Stimulated activated naive CD8-positive, alpha-beta T cell treated with anti-CD3 and anti-CD28 coated beads, Interleukin-15, Interleukin-2, amounts not matched to agents 100 U/mL and 50 U/mL, for 24 hours (primary cell): ENCODE measurements around the gene WIF1.
A peak's percentile ranks its signal among the peaks of the same experiment; 100 is the strongest.

Experiments used
- ATAC-seq: fragments of 150-1000 bp; cut with Tn5 transposase; one replicate; pipeline ENCODE4 v1.10.0; 2021
- DNase-seq: peaks from one replicate; pipeline ENCODE4 v3.0.0; 2021

The WIF1 gene, protein sequence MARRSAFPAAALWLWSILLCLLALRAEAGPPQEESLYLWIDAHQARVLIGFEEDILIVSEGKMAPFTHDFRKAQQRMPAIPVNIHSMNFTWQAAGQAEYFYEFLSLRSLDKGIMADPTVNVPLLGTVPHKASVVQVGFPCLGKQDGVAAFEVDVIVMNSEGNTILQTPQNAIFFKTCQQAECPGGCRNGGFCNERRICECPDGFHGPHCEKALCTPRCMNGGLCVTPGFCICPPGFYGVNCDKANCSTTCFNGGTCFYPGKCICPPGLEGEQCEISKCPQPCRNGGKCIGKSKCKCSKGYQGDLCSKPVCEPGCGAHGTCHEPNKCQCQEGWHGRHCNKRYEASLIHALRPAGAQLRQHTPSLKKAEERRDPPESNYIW

DNA sequence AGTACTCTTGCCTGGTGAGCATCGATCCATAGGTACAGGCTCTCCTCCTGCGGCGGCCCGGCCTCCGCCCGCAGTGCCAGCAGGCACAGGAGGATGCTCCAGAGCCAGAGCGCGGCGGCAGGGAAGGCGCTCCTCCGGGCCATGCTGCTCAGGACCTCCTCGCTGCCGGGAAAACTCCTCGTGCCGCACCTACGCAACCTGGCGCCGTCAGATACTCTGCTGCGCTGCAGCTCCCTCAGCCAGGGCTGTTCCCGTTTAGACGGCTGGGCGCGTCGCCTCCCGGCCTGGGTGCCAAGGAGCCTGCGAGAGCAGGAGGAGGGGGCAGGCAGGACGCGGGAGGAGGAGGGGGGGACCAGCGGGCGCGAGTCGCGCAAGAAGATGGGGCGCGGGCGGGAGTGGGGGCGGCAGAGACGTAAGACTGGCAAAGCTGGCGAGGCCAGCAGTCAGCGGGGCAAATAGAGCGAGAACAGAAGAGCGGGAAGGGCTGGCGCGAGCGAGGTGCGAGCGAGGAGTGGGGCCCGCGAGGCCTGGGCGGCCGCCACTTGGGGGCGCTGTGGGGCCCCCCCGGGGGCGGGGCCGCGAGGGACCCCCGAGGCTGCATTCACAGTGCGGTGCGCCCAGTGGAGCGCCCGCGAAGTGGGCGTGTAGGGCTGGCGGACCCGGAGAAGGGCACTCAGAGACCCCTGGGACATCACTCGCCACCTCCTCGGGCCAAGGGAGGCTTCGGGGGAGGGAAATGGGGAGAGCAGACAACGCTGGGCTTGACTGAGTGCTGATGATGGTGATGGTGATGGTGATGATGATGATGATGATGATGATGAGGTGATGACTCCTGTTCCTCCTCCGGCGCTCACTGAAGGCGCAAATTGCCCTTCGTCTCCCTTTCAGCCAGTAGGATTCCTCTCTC, at the start of gene WIF1:
TSS of gene WIF1 (minus strand) at position 257 of the 907 bp plus-strand sequence. CDS start at position 143, 114 bp downstream.
- DNase-seq (peak; percentile 49), ATAC-seq (peak; percentile 75)

DNA sequence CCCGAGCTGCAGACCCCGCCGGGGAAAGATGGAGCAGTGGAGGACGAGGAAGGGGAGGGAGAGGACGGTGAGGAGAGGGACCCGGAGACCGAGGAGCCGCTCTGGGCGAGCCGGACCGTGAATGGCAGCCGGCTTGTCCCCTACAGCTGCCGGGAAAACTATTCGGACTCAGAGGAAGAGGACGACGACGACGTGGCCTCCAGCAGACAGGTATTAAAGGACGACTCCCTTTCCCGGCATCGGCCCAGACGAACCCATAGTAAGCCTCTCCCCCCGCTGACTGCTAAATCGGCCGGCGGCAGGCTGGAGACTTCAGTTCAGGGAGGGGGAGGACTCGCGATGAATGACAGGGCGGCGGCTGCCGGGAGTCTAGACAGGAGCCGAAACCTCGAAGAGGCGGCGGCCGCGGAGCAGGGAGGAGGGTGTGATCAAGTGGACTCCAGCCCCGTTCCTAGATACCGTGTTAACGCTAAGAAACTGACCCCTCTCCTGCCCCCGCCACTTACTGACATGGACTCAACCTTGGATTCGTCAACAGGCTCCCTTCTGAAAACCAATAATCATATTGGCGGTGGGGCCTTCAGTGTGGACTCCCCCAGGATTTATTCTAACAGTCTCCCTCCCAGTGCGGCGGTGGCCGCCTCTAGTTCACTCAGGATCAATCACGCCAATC, 49.2 kb upstream of the WIF1 start:
- ATAC-seq, result peak; percentile 68
- peak; percentile 72 for DNase-seq

DNA sequence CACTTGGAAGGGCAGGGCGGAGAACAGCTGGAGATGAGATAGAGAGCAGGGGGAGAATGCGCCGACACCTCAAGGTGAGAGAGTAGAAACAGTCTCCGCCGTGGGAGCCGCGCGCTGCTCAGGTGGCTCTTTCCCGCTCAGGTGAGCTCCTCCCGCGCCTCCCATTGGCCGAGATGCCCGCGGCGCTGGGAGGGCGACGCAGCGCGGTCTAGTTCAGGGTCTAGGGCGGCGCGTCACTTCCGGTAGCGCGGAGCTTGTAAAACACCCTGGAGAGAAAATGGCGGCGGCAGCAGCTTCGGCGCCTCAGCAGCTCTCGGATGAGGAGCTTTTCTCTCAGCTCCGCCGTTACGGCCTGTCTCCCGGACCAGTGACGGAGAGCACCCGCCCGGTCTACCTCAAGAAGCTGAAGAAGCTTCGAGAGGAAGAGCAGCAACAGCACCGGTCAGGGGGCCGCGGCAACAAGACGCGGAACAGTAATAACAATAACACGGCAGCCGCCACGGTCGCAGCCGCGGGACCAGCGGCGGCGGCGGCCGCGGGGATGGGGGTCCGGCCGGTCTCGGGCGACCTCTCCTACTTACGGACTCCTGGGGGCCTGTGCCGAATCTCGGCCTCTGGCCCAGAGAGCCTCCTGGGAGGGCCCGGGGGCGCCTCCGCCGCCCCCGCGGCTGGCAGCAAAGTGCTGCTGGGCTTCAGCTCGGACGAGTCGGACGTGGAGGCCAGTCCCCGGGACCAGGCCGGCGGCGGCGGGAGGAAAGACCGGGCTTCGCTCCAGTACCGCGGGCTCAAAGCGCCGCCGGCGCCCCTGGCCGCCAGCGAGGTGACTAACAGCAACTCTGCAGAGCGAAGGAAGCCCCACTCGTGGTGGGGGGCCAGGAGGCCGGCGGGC, 48.5 kb upstream of the WIF1 start, which contains the start of gene LEMD3:
TSS of gene LEMD3 (plus strand) at position 264 of the 889 bp plus-strand sequence. CDS start at position 278, 14 bp downstream.
- DNase-seq (peak; percentile 93), ATAC-seq (peak; percentile 96)

DNA sequence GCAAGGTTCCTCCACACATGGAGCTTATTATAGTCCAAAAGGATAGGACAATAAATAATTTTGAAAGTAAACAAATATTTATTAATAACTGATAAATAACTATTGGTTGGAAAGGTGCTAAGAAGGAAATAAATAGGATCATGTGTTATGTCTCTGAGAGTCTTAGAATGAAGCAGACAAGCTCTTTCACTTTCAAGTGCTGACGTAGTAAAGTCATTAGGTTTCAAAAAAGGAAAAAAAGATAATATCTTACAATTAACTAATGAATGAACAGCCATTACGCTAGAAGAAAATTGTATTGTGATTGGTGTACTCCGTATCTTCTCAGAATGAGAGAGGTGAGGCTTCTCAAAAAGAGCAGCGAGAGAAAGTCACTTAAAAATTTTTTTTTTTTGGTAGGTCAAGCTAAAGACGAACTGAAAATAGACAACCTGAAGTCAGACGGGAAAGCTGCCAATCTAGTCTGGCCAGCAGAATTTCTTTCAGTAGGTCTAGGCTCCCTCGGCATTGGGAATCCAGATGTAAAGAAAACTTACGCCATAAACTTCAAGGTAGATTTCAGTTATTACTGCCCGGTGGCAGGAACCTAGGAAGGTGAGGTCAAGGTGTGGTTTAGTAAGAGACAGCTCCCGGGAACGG, 47.7 kb upstream of the WIF1 start:
- ATAC-seq (no peak), DNase-seq (no peak)

DNA sequence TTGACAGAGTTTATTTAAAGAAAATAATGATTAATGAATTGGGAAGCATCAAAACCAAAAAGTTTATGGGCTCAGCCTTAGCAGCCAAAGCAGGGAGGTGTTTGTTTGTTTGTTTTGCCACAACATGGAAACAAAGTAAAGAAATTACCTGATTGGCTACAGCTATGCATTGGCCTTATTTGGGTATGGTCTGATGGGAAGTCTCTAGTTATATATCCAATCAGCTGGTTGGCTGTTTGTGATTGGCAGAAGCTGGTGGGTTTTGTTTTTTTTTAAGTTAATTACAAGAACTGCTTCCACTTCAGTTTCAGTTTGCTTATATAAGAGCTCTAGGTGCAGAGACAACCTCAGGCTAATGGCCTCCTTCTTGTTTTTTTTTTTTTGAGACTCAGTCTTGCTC, 43.7 kb upstream of the WIF1 start:
- ATAC-seq (no peak), DNase-seq (no peak)

DNA sequence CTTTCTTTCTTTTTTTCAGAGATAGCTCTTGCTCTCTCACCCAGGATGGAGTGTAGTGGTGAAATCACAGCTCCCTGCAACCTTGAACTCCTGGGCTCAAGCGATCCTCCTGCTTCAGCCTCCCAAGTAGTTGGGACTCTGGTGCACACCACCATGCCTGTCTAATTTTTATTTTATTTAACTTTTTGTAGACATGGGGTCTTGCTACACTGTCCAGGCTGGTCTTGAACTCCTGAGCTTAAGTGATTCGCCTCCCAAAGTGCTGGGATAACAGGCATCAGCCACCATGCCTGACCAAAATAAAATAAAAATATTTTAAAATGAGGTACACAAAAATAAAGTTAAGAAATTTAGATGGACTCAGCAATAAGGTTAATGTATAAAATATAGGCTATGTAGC, 43.1 kb upstream of the WIF1 start:
- no peak for DNase-seq

DNA sequence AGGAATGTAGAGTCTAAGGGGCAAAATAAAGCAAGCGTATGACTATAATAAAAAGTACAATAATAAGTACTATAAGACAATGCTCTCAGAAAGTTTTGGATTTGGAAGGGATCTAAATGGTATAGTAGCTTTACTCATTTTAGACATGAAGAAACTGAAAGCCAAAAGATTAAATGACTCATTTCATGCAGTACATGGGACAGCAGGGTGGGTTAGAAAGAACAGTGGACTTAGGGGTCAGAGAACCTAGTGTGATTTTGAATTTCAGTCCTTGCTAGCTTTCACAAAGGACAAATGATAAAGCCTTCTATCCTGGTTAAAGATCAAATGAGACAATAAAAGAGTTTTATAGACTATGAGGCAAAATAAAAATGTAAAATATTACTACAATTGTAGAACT, 41.5 kb upstream of the WIF1 start:
- peak; percentile 52 for ATAC-seq
- DNase-seq, result no peak

More for the DNA sequence above, 43.1 kb upstream of the WIF1 start:
- no peak for ATAC-seq

DNA sequence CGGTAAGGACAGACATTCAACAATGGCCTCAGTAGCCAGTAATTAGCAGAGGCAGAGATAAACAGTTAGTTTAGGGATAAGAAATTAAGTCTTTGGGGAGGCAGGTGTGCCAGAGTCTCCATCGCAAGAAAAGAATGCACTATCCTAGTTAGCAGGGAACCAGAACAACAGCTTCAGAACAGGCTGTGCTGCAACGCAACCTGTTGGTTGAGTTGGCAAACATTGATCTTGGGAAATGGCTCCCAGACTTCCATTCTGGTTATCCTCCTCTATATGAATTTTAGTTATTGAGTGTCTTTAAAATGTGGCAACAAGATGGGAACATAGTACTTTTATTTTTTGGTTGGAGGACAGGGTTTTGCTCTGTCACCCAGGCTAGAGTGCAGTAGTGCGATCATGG, 36.0 kb upstream of the WIF1 start:
- ATAC-seq, result no peak
- no peak for DNase-seq

DNA sequence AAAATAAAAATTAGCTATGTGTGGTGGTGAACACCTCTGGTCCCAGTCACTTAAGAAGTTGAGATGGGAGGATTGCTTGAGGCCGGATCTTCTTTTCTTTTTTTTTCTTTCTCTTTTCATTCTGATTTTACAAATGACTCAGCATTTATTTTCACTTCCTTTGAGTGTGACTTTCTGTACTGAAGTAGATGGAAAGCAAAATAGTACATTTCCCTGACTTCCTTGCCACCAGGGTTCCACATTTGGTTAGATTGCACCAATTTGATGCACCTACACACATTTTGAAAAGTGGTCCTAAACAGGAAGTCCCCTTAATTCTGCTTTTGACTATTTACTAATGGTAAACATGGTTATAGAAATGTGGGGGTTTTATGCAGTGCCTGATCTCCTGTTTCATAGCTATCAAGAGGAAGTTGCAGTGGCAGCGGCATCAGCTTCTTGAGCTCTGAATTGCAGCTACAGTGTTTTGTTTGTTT, 35.3 kb upstream of the WIF1 start:
- ATAC-seq (peak; percentile 59), DNase-seq (no peak)

DNA sequence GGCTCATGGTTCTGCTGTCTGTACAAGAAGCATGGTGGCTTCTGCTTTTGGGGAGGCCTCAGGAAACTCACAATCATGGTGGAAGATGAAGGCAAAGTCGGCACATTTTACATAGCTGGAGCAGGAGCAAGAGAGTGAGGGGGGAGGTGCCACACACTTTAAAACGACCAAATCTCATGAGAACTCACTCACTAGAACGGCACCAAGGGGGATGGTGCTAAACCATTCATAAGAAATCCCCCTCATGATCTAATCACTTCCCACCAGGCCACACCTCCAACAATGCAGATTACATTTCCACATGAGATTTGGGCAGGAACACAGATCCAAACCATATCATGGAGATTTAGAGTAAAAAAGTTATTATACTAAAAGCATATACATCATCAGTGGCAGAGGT, 34.7 kb upstream of the WIF1 start:
- peak; percentile 15 for DNase-seq
- peak; percentile 43 for ATAC-seq

DNA sequence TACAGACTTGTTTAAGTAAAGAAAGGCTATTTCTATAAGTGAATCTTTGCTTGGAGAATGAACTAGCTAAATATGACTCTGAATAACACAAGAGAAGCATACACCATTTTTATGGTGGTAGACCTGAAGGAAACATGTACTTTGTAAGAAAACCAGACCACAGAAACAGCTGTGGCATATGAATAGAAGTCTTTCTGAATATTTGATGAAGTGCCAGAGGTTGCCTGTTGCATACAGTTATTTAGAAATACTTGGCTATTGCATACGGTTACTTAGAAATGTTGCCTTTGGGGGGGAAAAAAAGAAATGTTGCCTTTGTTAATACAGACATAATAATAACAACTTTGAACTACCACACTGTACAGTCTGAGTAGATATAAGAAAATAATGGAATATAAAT, 31.5 kb upstream of the WIF1 start:
- DNase-seq (no peak), ATAC-seq (no peak)

DNA sequence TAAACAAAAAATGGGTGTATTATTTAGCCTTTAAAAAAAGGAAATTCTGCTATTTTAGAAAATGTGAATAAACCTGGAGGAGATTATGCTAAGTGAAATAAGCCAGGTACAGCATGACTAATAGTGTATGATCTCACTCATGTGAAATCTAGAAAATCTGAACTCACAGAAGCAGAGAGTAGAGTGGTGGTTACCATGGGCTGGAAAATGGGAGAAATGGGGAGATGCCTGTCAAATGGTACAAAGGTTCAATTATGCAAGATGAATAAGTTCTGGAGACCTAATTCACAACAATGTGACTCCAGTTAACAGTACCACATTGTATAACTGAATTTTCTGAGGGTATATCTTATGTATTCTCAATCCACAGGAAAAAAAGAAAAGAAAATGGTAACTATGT, 30.9 kb upstream of the WIF1 start:
- DNase-seq, result no peak
- no peak for ATAC-seq

DNA sequence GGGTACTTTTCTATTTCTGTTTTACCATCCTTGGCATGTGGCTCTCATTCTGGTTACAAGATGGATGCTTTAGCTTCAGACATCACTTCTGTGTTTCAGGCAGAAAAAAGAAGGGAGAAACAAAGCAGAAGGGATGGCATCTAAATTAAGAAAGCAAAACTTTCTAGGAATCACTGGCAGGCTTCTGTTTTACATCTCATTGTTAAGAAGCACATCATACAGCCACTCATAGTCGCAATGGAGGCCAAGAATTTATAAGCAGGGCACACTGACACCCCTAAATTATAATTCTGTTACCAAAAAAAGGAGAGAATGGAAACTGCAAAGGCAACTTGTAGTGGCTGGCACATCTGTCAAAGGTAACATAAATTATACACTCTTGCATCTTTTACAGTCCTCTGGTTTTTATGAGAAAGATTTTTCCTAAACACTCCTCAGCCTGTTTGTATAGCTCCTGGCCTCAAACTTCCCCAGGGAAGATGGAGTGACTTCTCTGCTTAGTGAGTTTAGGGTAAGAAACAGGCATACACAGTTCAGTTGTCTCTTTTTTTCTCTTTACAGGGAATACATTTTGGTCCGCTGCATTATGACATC, 26.3 kb upstream of the WIF1 start:
- ATAC-seq (no peak), DNase-seq (no peak)

DNA sequence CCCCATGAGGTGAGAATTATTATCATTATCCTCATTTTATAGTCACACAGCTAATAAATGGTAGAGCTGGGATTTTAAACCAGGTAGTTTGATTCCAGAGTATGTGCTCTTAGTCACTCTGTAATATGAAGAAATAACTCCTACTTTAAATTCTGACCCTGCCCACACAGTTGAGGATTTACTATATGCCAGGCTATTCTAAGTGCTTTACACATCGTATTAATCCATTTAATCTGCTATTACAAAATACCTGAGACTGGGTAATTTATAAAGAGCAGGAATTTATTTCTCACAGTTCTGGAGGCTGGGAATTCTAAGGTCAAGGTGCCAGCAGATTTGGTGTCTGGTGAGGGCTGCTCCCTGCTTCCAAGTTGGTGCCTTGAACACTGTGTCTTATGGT, 19.6 kb upstream of the WIF1 start:
- ATAC-seq (no peak), DNase-seq (no peak)

DNA sequence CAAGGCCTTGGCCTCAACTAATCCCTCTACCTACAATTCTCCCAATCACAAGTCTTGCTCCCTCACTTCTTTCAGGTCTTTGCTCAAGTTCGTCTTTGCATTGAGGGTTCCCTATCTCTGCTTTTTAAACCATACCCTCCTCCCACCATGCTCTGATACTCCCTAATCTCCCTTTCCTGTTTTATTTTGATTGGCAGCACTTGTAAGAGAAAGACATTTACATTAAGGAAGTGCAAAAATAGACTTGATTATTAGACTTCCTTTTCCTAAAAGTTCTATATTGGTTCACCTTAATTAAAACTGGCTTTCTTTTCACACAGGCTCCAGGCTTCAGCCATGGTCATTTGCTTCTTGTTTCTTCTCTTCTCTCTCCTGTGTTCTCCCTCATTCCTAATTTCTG, 18.3 kb upstream of the WIF1 start:
- ATAC-seq, result no peak
- DNase-seq, result no peak

DNA sequence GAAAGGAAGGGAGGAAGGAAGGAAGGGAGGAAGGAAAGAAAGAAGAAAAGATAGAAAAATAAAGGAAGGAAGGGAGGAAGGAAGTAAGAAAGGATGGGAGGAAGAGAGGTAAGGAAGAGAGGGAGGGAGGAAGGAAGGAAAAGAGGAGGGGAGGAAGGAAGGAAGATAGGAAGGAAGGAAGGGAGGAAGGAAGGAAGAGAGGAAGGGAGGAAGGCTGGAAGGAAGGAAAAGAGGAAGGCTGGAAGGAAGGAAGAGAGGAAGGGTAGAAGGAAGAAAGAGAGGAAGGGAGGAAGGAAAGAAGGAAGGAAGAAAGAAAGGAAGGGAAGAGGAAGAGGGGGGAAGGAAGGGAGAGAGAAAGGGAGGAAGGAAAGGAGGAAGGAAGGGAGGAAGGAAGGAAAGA, 12.8 kb upstream of the WIF1 start:
- no peak for DNase-seq
- no peak for ATAC-seq

DNA sequence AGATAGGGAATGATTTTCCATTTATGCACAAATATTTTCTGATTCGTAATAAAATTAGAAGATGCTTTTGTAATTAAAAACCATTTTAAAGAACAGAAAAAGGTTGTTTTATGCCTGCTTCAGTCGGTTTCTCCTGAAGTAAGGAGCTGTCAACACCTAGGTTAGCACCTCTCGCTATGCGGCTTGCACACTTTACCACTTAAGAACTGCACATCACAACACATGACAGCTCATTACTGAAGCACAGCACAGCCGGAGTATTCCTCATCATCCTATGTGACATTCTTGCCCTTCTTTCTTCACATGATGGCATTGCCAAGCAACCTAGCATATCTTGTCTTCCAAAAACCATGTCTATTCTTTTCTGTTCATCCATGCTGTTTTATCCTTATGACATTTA, 5.4 kb upstream of the WIF1 start:
- ATAC-seq (no peak), DNase-seq (no peak)

DNA sequence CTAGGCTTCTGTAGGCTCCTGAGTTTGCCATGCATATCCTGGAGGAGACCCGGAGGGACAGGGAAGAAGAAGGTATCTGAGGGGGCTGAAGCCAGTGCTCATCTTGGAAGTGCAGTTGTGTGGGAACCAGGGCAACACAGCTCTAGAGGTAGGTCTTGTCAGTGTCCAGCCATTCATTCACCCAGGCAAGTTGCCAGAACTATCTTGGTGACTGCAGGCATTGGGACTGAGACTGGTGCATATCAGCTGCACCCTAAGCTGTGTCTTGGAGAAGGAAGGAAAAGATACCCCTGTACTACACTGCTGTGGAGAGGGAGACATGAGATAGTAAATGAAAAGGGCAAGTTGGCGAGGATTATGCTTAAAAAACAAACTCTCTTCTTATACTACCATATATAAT, 4.9 kb upstream of the WIF1 start:
- DNase-seq (no peak), ATAC-seq (no peak)

DNA sequence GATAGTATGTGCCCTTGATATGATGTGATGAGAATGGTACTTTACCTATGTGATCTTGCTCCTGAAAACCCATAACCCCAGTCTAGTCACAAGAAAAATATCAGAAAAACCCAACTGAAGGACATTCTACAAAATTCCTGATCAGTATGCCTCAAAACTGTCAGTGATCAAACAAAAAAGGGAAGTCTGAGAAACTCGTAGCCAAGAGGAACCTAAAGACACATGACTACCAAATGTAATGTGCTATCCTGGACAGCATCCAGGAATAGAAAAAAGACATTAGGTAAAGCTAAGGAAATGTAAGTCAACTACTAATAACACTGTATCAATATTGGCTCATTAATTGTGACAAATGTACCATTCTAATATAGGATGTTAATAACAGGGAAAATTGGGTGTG, 4.1 kb upstream of the WIF1 start:
- ATAC-seq (no peak), DNase-seq (no peak)

DNA sequence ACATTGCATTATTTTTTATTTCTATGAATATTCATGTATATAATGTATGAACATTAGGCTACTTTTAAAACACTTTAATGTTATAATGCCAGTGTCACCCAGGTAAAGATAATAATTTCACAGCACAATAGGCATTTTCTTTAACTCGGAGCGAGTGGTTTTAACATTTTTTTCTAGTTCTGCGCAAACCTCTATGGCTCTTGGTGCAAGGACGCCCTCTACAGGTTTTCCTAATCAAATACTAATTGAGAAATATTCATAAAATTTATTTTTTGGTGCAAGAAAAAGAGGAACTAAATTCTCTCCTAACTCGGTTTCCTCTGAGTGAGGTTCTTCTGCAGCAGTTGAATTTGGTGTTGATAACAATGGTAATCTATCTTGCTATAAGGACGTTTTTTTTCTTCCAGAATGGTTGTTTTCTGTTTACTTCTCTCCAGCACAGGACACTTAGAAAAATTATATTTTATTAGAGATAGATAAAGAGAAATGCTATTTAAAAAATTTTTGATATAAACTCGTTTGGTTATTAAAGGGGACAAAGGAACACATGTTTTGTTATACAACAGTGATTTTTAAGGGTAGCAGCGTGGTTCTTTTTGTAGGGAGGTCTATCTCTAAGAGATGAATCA, 2.4 kb upstream of the WIF1 start:
- DNase-seq, result peak; percentile 28
- no peak for ATAC-seq
